K562 (cell line): ENCODE results near the gene ZNF124. TPM values are rescaled to one million over a fixed set of nuclear protein-coding genes. Genes with fewer than 3 reads are reported as not detected.
A peak's percentile ranks its signal among the peaks of the same experiment; 100 is the strongest.

Experiments
- CBFA2T2 ChIP-seq: fragments of 450-650 bp; conservative IDR thresholded peaks from 2 replicates; pipeline ENCODE4 v1.6.1; 2017; ENCODE audit warnings: mild to moderate bottlenecking
- CBFB ChIP-seq: sonication (generic); formaldehyde crosslinking; IDR thresholded peaks from 2 replicates; pipeline ENCODE4 v1.4.0; 2020; ENCODE audit warnings: mild to moderate bottlenecking, missing genetic modification reagents
- FUS ChIP-seq: fragments of 200-400 bp; formaldehyde crosslinking; optimal IDR thresholded peaks from 2 replicates; pipeline ENCODE3; 2017; ENCODE audit warnings: low read depth, low read length
- HDAC2 ChIP-seq: fragments of 450-650 bp; IDR thresholded peaks from 2 replicates; pipeline ENCODE4 v1.6.1; 2016; ENCODE audit warnings: mild to moderate bottlenecking
- MCM2 ChIP-seq: fragments of 450-650 bp; IDR thresholded peaks from 2 replicates; pipeline ENCODE4 v1.6.1; 2017; ENCODE audit warnings: low read depth, mild to moderate bottlenecking
- PHTF2 ChIP-seq: fragments of 250-450 bp; sonication (Bioruptor Pico); IDR thresholded peaks from 2 replicates; pipeline ENCODE4 v1.5.0; 2021; ENCODE audit warnings: mild to moderate bottlenecking
- POLR3G ChIP-seq: IDR thresholded peaks from 2 replicates; pipeline ENCODE4 v1.6.1; 2011; ENCODE audit not compliant: insufficient read length, insufficient replicate concordance; ENCODE audit errors: extremely low read depth
- SP2 ChIP-seq: IDR thresholded peaks from 2 replicates; pipeline ENCODE4 v1.6.1; 2011; ENCODE audit warnings: mild to moderate bottlenecking, low read depth, low read length, moderate library complexity; ENCODE audit not compliant: poor library complexity, severe bottlenecking; ENCODE audit errors: extremely low read depth
- TGIF2 ChIP-seq: sonication (generic); formaldehyde crosslinking; IDR thresholded peaks from 2 replicates; pipeline ENCODE4 v1.8.1; 2022; ENCODE audit warnings: mild to moderate bottlenecking, missing genetic modification reagents, moderate library complexity
- THRAP3 ChIP-seq: fragments of 450-650 bp; IDR thresholded peaks from 2 replicates; pipeline ENCODE4 v1.6.1; 2016; ENCODE audit warnings: mild to moderate bottlenecking, inconsistent platforms, borderline replicate concordance
- ZNF143 ChIP-seq: sonication (generic); formaldehyde crosslinking; IDR thresholded peaks from 2 replicates; pipeline ENCODE4 v1.9.0; 2022; ENCODE audit warnings: mild to moderate bottlenecking, missing genetic modification reagents
- ZNF165 ChIP-seq: fragments of 250-450 bp; sonication (Bioruptor Pico); IDR thresholded peaks from 2 replicates; pipeline ENCODE4 v1.4.0; 2020; ENCODE audit warnings: borderline replicate concordance
- ZNF311 ChIP-seq: fragments of 250-450 bp; sonication (Bioruptor Pico); IDR thresholded peaks from 2 replicates; pipeline ENCODE4 v1.4.0; 2020; ENCODE audit warnings: mild to moderate bottlenecking, moderate library complexity
- ZNF695 ChIP-seq: fragments of 450-650 bp; formaldehyde crosslinking; IDR thresholded peaks from 2 replicates; pipeline ENCODE4 v1.4.0; 2020; ENCODE audit warnings: mild to moderate bottlenecking, moderate library complexity
- polyA plus RNA-seq, 8 experiments: library from polyadenylated mRNA; depleted of rRNA in 4 of 8; stranded (reverse) in 5 of 8; unstranded in 3 of 8; fragments of >200 nt; fragmentation: Nextera tagmentation in 2 of 8; fragmentation: Illumina TruSeq in 1 of 8; extraction: Ambion mirVana in 2 of 8; extraction: Trizol in 1 of 8; gene quantifications; 2 replicates each; pipeline versions ENCODE4 v1.2.1 to v1.2.3, GENCODE V29; 2011 to 2014; ENCODE audit warnings: inconsistent platforms in 1 of 8, missing spikeins in 1 of 8
- total RNA-seq, 7 experiments: library from RNA; depleted of rRNA in 6 of 7; stranded (reverse); fragments of >200 nt in 6 of 7; fragmentation: Illumina TruSeq in 2 of 7; extraction: Trizol in 2 of 7; gene quantifications; 2 replicates each; pipeline versions ENCODE4 v1.2.1 to v1.2.3, GENCODE V29; 2011 to 2021; ENCODE audit warnings: low replicate concordance in 1 of 7
- TF ChIP-seq, protein P1 (sequence below): fragments of 250-450 bp; sonication (Bioruptor Pico); IDR thresholded peaks from 2 replicates; pipeline ENCODE4 v1.4.0; 2020
- TF ChIP-seq, protein P2 (sequence below): fragments of 450-650 bp; conservative IDR thresholded peaks from 2 replicates; pipeline ENCODE4 v1.6.1; 2016; ENCODE audit warnings: missing genetic modification characterization, low read depth, mild to moderate bottlenecking, missing compliant biosample characterization, moderate library complexity
- TF ChIP-seq, protein P3 (sequence below): fragments of 250-450 bp; sonication (Bioruptor Pico); IDR thresholded peaks from 2 replicates; pipeline ENCODE4 v1.8.0; 2021; ENCODE audit warnings: borderline replicate concordance, mild to moderate bottlenecking, moderate library complexity; ENCODE audit not compliant: poor library complexity, severe bottlenecking
- TF ChIP-seq, protein P4 (sequence below): fragments of 450-650 bp; formaldehyde crosslinking; IDR thresholded peaks from 2 replicates; pipeline ENCODE4 v1.4.0; 2020; ENCODE audit warnings: mild to moderate bottlenecking

Gene ZNF124
- total and polyA plus RNA-seq, 9 of the 15 experiments (the other 6 are each of a cell fraction or from before 2014, with no cell fraction given) = 7.6 to 71.5 (median 20.2) TPM

DNA sequence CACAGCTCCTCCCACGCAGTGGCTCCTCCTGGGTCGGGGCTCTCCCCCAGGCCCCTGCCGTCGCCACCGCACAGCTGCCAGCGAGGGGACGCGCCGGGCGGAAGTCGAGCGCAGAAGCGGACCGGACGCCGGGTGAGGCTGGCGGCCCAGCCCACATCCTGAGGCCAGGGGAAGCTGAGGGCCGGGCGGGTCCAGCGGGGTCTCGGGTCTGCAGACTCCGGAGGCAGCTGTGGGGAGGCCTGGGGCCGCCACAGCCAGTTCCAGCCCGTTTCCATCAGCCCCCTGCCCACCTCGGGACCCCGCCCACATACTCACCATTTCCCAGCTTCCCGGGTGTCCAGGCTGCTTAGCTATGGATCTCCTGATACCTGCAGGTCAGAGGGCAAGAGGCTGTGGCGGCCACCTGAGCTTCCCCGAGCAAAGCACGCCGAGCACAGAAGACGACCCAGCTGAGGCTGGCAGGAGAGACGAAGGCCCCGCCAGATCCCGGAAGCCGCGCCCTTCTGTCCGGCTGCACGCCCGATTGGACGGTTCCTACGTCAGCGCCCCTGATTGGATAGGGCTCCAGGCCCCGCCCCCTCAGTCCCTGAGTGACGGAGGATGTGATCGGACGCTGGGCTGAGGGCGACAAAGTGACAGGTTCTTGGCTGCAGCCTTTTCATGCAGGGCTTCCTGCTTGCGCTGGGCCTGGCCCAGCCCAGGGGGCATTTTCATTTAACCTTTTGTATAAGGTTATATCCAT, 38.7 kb upstream of the ZNF124 start (continued):
- no peak for TF ChIP-seq FUS
- no peak for TF ChIP-seq POLR3G
- TF ChIP-seq MCM2 = no peak
- TF ChIP-seq THRAP3 = no peak
- TF ChIP-seq, protein P1, sequence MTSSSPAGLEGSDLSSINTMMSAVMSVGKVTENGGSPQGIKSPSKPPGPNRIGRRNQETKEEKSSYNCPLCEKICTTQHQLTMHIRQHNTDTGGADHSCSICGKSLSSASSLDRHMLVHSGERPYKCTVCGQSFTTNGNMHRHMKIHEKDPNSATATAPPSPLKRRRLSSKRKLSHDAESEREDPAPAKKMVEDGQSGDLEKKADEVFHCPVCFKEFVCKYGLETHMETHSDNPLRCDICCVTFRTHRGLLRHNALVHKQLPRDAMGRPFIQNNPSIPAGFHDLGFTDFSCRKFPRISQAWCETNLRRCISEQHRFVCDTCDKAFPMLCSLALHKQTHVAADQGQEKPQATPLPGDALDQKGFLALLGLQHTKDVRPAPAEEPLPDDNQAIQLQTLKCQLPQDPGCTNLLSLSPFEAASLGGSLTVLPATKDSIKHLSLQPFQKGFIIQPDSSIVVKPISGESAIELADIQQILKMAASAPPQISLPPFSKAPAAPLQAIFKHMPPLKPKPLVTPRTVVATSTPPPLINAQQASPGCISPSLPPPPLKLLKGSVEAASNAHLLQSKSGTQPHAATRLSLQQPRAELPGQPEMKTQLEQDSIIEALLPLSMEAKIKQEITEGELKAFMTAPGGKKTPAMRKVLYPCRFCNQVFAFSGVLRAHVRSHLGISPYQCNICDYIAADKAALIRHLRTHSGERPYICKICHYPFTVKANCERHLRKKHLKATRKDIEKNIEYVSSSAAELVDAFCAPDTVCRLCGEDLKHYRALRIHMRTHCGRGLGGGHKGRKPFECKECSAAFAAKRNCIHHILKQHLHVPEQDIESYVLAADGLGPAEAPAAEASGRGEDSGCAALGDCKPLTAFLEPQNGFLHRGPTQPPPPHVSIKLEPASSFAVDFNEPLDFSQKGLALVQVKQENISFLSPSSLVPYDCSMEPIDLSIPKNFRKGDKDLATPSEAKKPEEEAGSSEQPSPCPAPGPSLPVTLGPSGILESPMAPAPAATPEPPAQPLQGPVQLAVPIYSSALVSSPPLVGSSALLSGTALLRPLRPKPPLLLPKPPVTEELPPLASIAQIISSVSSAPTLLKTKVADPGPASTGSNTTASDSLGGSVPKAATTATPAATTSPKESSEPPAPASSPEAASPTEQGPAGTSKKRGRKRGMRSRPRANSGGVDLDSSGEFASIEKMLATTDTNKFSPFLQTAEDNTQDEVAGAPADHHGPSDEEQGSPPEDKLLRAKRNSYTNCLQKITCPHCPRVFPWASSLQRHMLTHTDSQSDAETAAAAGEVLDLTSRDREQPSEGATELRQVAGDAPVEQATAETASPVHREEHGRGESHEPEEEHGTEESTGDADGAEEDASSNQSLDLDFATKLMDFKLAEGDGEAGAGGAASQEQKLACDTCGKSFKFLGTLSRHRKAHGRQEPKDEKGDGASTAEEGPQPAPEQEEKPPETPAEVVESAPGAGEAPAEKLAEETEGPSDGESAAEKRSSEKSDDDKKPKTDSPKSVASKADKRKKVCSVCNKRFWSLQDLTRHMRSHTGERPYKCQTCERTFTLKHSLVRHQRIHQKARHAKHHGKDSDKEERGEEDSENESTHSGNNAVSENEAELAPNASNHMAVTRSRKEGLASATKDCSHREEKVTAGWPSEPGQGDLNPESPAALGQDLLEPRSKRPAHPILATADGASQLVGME (CRISPR knock-in tag) = no peak
- TF ChIP-seq ZNF695 (CRISPR knock-in tag) = no peak
- TF ChIP-seq, protein P2, sequence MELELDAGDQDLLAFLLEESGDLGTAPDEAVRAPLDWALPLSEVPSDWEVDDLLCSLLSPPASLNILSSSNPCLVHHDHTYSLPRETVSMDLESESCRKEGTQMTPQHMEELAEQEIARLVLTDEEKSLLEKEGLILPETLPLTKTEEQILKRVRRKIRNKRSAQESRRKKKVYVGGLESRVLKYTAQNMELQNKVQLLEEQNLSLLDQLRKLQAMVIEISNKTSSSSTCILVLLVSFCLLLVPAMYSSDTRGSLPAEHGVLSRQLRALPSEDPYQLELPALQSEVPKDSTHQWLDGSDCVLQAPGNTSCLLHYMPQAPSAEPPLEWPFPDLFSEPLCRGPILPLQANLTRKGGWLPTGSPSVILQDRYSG (tag) = no peak
- TF ChIP-seq ZNF165 (CRISPR knock-in tag) = no peak
- TF ChIP-seq CBFA2T2 = no peak
- 0 out of 2 replicates have a peak, but pooled peaks have one; percentile 13 for TF ChIP-seq ZNF311
- TF ChIP-seq HDAC2 = peak; percentile 89
- peak; percentile 51 for TF ChIP-seq SP2
- TF ChIP-seq, protein P3, sequence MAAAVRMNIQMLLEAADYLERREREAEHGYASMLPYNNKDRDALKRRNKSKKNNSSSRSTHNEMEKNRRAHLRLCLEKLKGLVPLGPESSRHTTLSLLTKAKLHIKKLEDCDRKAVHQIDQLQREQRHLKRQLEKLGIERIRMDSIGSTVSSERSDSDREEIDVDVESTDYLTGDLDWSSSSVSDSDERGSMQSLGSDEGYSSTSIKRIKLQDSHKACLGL (CRISPR knock-in tag) = no peak
- no peak for TF ChIP-seq PHTF2
- TF ChIP-seq, protein P4, sequence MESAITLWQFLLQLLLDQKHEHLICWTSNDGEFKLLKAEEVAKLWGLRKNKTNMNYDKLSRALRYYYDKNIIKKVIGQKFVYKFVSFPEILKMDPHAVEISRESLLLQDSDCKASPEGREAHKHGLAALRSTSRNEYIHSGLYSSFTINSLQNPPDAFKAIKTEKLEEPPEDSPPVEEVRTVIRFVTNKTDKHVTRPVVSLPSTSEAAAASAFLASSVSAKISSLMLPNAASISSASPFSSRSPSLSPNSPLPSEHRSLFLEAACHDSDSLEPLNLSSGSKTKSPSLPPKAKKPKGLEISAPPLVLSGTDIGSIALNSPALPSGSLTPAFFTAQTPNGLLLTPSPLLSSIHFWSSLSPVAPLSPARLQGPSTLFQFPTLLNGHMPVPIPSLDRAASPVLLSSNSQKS (CRISPR knock-in tag) = no peak
- peak; percentile 79; the same call in 1 of the 2 replicates for TF ChIP-seq TGIF2 (CRISPR knock-in tag)
- TF ChIP-seq ZNF143 (CRISPR knock-in tag) = no peak
- peak; percentile 81 for TF ChIP-seq CBFB (CRISPR knock-in tag)
